Adrenal gland (tissue), 12 donors: ENCODE measurements around the gene AK5. TPM values are rescaled to one million over a fixed set of nuclear protein-coding genes. Genes with fewer than 3 reads are reported as not detected.

ENCODE experiments used
- DNase-seq, 7 donors: peaks; one replicate each; pipeline ENCODE4 v3.0.0-alpha.2; 2019 to 2020
- H3K27ac ChIP-seq, 5 donors: fragments of 200-600 bp; sonication (generic) in 4 of 5; 1 replicate in 3 of 5; 2 replicates in 2 of 5; pipeline versions ENCODE4 v1.5.1 to v1.8.0; 2016 to 2020; ENCODE audit warnings: mild to moderate bottlenecking in 1 of 5
- H3K27me3 ChIP-seq: fragments of 200-600 bp; 2 replicates; pipeline ENCODE4 v1.8.0; 2021
- H3K36me3 ChIP-seq, 2 donors: fragments of 200-600 bp; replicated peaks in 1 of 2; 1 replicate in 1 of 2; 2 replicates in 1 of 2; pipeline versions ENCODE4 v1.5.1 to v1.8.0; 2018 to 2022
- H3K4me1 ChIP-seq, 2 donors: fragments of 200-600 bp; replicated peaks in 1 of 2; 1 replicate in 1 of 2; 2 replicates in 1 of 2; pipeline versions ENCODE4 v1.5.1 to v1.8.0; 2018 to 2021
- H3K4me3 ChIP-seq, 4 donors: fragments of 200-600 bp; sonication (generic) in 3 of 4; one replicate each; pipeline ENCODE4 v1.5.1; 2016 to 2018
- H3K9me3 ChIP-seq, 3 donors: fragments of 200-600 bp; sonication (generic) in 1 of 3; replicated peaks in 1 of 3; 1 replicate in 2 of 3; 2 replicates in 1 of 3; pipeline versions ENCODE4 v1.5.1 to v1.8.0; 2016 to 2021
- POLR2A ChIP-seq, 2 donors: fragments of 450-650 bp; IDR thresholded peaks; one replicate each; pipeline ENCODE4 v1.6.1; 2017; ENCODE audit warnings: antibody characterized with exemption in 2 of 2, mild to moderate bottlenecking in 2 of 2, moderate library complexity in 1 of 2
- WGBS, 4 donors: extraction: QIAGEN DNeasy Blood & Tissue Kit in 2 of 4; methylation state at CpG; one replicate each; pipeline versions ENCODE4 v1.1.5 to v1.1.7; 2013 to 2017; 5-methylcytosine and 5-hydroxymethylcytosine counted together
- intact Hi-C, 2 donors: fragments of 100-400 bp; cut with DNase I; formaldehyde crosslinking; loops; one replicate each; pipeline versions ENCODE4 v1.14.1 to v1.15.0; 2022 to 2023
- polyA plus RNA-seq, 3 donors: library from polyadenylated mRNA; stranded (reverse); fragments of 200-250 nt in 2 of 3; fragments of 350-450 nt in 1 of 3; fragmentation: Illumina TruSeq in 1 of 3; extraction: RNeasy Lipid Tissue Mini Kit (QIAGEN cat#74804) in 1 of 3; gene quantifications; one replicate each; pipeline ENCODE4 v1.2.3, GENCODE V29; 2013 to 2014
- total RNA-seq, 9 donors: library from RNA; depleted of rRNA in 4 of 9; stranded (reverse); fragments of >200 nt in 4 of 9; fragments of 120-200 nt in 1 of 9; fragmentation: NEBNext Ultra II Directional in 1 of 9; extraction: Animal tissue kit (Norgen Biotek cat#: 25700) in 1 of 9; gene quantifications; one replicate each; pipeline versions ENCODE4 v1.1.0 to v1.2.4, GENCODE V29; 2013 to 2023
- TF ChIP-seq, protein P1 (sequence below), 6 experiments: fragments of 450-650 bp in 4 of 6; fragments of 200-600 bp in 2 of 6; sonication (generic) in 1 of 6; IDR thresholded peaks; 1 replicate in 5 of 6; 2 replicates in 1 of 6; pipeline versions ENCODE4 v1.5.1 to v1.8.0; 2016 to 2021; ENCODE audit warnings: antibody characterized with exemption in 6 of 6, mild to moderate bottlenecking in 2 of 6, moderate library complexity in 1 of 6
- donor health status: healthy with polysubstance abuse.
- donor health status: Bipolar disorder and iron deficiency.
- donor health status: DM: yes; HTN: yes; CAD: no.
- donor health status: DM: no; HTN: no; CAD: no.
- donor health status: DM: no; HTN: no; CAD: no.
- donor health status: DM: yes; HTN: yes; CAD: no.

The AK5 gene
- total and polyA plus RNA-seq, 12 donors = 0.34 to 2.3 (median 1.1) TPM; not detected in 4

DNA sequence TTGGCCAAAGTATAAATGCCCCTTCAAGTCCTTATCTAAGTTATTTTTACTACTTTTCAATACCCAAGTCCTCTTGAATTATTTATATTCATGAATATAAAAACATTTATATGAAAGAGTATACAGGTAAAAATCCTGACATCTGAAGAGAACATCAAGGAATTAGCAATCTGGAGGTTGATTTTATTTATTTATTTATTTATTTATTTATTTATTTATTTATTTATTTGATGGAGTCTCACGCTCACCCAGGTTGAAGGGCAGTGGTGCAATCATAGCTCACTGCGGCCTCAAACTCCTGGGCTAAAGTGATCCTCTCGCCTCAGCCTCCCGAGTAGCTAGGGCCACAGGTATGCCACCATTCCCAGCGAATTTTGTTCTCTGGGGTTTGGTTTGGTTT is 307.4 kb downstream of the AK5 start:
- no peaks in the 10 kb centered on the region for H3K27me3 ChIP-seq
- no peak for TF ChIP-seq POLR2A (IDR thresholded peaks at IDR 0.05)
- TF ChIP-seq, protein P1, sequence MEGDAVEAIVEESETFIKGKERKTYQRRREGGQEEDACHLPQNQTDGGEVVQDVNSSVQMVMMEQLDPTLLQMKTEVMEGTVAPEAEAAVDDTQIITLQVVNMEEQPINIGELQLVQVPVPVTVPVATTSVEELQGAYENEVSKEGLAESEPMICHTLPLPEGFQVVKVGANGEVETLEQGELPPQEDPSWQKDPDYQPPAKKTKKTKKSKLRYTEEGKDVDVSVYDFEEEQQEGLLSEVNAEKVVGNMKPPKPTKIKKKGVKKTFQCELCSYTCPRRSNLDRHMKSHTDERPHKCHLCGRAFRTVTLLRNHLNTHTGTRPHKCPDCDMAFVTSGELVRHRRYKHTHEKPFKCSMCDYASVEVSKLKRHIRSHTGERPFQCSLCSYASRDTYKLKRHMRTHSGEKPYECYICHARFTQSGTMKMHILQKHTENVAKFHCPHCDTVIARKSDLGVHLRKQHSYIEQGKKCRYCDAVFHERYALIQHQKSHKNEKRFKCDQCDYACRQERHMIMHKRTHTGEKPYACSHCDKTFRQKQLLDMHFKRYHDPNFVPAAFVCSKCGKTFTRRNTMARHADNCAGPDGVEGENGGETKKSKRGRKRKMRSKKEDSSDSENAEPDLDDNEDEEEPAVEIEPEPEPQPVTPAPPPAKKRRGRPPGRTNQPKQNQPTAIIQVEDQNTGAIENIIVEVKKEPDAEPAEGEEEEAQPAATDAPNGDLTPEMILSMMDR (IDR thresholded peaks at IDR 0.05) = no peak
- H3K4me1 ChIP-seq = peaks cover 11 to 31% of the 10 kb centered on the region in 2 donors
- no peak overlapping the region for H3K4me3 ChIP-seq
- intact Hi-C loops = no loop called here
- no peak for DNase-seq
- WGBS, 4 donors = 97 to 99% (median 99%) methylated on average over 5 of the region's 5 CpGs
- H3K36me3 ChIP-seq = no peaks in the 10 kb centered on the region
- no peaks in the 10 kb centered on the region for H3K9me3 ChIP-seq
- no peak overlapping the region for H3K27ac ChIP-seq

DNA sequence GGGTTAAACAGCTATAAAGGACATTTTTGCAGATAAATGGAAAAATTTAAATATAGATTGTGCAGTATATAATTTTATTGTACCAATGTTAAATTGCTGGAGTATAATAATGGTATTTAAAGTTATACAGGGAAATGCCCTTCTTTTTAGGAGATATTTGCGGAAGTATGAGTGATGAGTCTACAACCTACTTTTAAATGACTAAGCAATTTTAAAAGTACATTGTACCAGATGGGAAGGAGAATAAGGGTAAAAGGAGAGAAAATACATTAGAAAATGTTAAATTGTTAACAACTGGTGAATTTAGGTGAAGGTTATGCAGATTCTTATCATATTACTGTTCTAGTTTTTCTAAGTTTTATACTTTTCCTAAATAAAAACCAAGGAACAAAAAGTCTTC is 308.8 kb downstream of the AK5 start:
- 69 to 80% (median 74%) methylated on average over 1 of the region's 1 CpG for WGBS, 4 donors
- H3K27me3 ChIP-seq = no peaks in the 10 kb centered on the region
- H3K9me3 ChIP-seq = no peaks in the 10 kb centered on the region
- TF ChIP-seq POLR2A (IDR thresholded peaks at IDR 0.05) = no peak
- TF ChIP-seq, protein P1 (IDR thresholded peaks at IDR 0.05) = no peak
- no peak overlapping the region for H3K4me3 ChIP-seq
- no peaks in the 10 kb centered on the region for H3K36me3 ChIP-seq
- peak overlapping the region in 1 of 5 donors; percentile 23 for H3K27ac ChIP-seq
- H3K4me1 ChIP-seq = peaks cover 11 to 21% of the 10 kb centered on the region in 2 donors
- DNase-seq = no peak
- intact Hi-C loops = loop anchor here in 1 of 2 donors (10.0 kb wide), 1 partner anchor 94 kb away; the partner anchor contains the start of gene ZZZ3

DNA sequence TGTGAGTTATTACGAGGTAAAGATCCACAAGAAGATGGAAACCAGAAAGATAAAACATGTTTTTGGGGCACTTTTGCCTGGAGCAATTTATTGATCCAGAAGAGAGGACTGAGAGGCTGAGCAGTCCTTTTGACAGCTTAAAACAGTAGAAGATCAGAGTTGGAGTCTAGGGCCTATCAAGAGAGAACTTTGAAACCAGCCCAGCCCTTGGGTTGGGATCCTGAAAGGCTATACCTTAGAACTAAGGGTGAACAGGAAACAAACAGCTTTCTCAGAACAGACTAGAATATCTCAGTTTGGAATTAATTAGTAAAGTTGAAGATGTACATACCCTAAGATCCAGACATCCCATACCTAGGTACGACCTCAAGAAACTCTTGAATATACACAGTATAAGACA is 311.1 kb downstream of the AK5 start:
- peaks cover 11 to 19% of the 10 kb centered on the region in 2 donors for H3K4me1 ChIP-seq
- TF ChIP-seq POLR2A (IDR thresholded peaks at IDR 0.05) = no peak
- TF ChIP-seq, protein P1 (IDR thresholded peaks at IDR 0.05) = no peak
- no peaks in the 10 kb centered on the region for H3K36me3 ChIP-seq
- H3K27ac ChIP-seq = no peak overlapping the region
- DNase-seq = no peak
- H3K27me3 ChIP-seq = no peaks in the 10 kb centered on the region
- H3K9me3 ChIP-seq = no peaks in the 10 kb centered on the region
- H3K4me3 ChIP-seq = no peak overlapping the region
- intact Hi-C loops = loop anchor here in 1 of 2 donors (10.0 kb wide), 1 partner anchor 92 kb away; the partner anchor contains the start of gene ZZZ3
- WGBS, 4 donors = 97 to 99% (median 98%) methylated on average over 2 of the region's 2 CpGs

DNA sequence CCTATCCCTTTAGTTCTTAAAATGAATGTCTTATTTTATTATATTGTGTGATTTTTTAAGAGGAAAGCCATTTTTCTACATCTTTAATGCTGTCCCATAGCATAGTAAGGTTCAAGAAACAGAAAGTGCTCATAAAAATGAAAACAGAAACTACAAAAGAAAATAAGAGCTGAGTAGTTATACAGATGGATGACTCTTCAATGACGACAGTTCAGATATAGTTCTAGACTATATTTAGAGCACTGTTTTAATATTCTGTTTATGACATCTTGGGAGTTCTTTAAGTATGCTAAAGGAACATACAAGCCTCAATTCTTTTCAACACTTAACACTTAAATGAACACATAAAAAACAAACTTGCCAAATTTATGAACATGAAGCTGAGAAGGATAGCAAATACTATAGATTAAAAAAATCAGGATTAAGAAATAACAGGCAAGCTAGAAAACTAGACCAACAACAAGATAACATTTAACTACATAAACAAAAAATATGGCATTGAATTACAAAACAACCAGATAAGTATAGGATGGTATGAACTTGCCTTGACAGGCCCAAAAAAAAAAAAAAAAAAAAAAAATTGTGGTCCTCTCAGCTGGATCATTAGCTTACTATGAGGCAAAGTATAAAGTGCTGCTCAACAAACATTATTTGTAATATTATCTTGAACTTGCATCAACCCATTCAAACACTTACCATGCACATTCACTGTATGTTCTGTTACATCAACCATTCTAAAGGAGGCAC is 312.7 kb downstream of the AK5 start:
- TF ChIP-seq, protein P1 (IDR thresholded peaks at IDR 0.05) = no peak
- no peak for TF ChIP-seq POLR2A (IDR thresholded peaks at IDR 0.05)
- intact Hi-C loops = loop anchor here in 1 of 2 donors (10.0 kb wide), 1 partner anchor 90 kb away; the partner anchor contains the start of gene ZZZ3

More for the DNA sequence above, 312.7 kb downstream of the AK5 start:
- WGBS, 4 donors = 35 to 69% (median 52%) methylated on average over 1 of the region's 1 CpG
- Histone ChIP-seq H3K36me3 (no peaks in the 10 kb centered on the region), H3K27me3 (no peaks in the 10 kb centered on the region), H3K27ac (no peak overlapping the region), H3K4me3 (no peak overlapping the region), H3K4me1 (peaks cover 11 to 19% of the 10 kb centered on the region in 2 donors), H3K9me3 (no peaks in the 10 kb centered on the region)
- DNase-seq = no peak
